ENCODE measurements around the gene TDRD7.

The TDRD7 gene

GRCh38 chr9:97507428-97507984 is 95.6 kb downstream of the TDRD7 start:
- DNase-seq, result no peak

GRCh38 chr9:97508852-97509251 is 97.0 kb downstream of the TDRD7 start:
- no peak for DNase-seq

GRCh38 chr9:97510797-97511654 is 99.1 kb downstream of the TDRD7 start:
- no peak for DNase-seq

- DNase-seq, result no peak
Observed at GRCh38 chr9:97511655-97512427, 99.9 kb downstream of the TDRD7 start.

GRCh38 chr9:97512966-97513560 is 101.2 kb downstream of the TDRD7 start:
- no peak for DNase-seq

- no peak for DNase-seq
Observed at GRCh38 chr9:97514531-97514930, 102.6 kb downstream of the TDRD7 start.

- DNase-seq, result no peak
Observed at GRCh38 chr9:97515662-97516061, 103.8 kb downstream of the TDRD7 start.

GRCh38 chr9:97516111-97516510 is 104.2 kb downstream of the TDRD7 start:
- DNase-seq, result no peak

GRCh38 chr9:97517331-97518089 is 105.6 kb downstream of the TDRD7 start:
- no peak for DNase-seq

GRCh38 chr9:97518166-97518908 is 106.4 kb downstream of the TDRD7 start:
- no peak for DNase-seq

- peak; percentile 27 for DNase-seq
Observed at GRCh38 chr9:97518909-97519307, 107.0 kb downstream of the TDRD7 start.

GRCh38 chr9:97519441-97519970 is 107.6 kb downstream of the TDRD7 start:
- no peak for DNase-seq

- DNase-seq, result no peak
Observed at GRCh38 chr9:97521576-97522333, 109.9 kb downstream of the TDRD7 start.

- no peak for DNase-seq
Observed at GRCh38 chr9:97524424-97524823, 112.5 kb downstream of the TDRD7 start.

- DNase-seq, result no peak
Observed at GRCh38 chr9:97525451-97525850, 113.6 kb downstream of the TDRD7 start.

- no peak for DNase-seq
Observed at GRCh38 chr9:97526895-97527575, 115.1 kb downstream of the TDRD7 start.

- no peak for DNase-seq
Observed at GRCh38 chr9:97527626-97528528, 116.0 kb downstream of the TDRD7 start.

GRCh38 chr9:97528529-97529230 is 116.8 kb downstream of the TDRD7 start:
- no peak for DNase-seq
